Parathyroid adenoma (tissue), 2 donors: ENCODE results near the gene SPEM1.

ENCODE experiments used
- H2AFZ ChIP-seq: fragments of 300-600 bp; sonication (generic); one replicate; pipeline ENCODE4 v1.7.0; 2017; ENCODE audit warnings: antibody characterized with exemption, mild to moderate bottlenecking
- H3K27ac ChIP-seq: fragments of 300-600 bp; sonication (generic); one replicate; pipeline ENCODE4 v1.7.0; 2017
- H3K27me3 ChIP-seq: fragments of 300-600 bp; sonication (generic); one replicate; pipeline ENCODE4 v1.7.0; 2017; ENCODE audit warnings: low read length; ENCODE audit not compliant: control insufficient read depth, insufficient read depth
- H3K36me3 ChIP-seq: fragments of 300-600 bp; sonication (generic); one replicate; pipeline ENCODE4 v1.7.0; 2017; ENCODE audit warnings: low read length; ENCODE audit not compliant: control insufficient read depth, insufficient read depth
- H3K4me1 ChIP-seq: fragments of 300-600 bp; sonication (generic); one replicate; pipeline ENCODE4 v1.7.0; 2017; ENCODE audit warnings: control low read depth
- H3K4me2 ChIP-seq: fragments of 300-600 bp; sonication (generic); one replicate; pipeline ENCODE4 v1.7.0; 2017; ENCODE audit warnings: low read length
- H3K4me3 ChIP-seq: fragments of 300-600 bp; sonication (generic); one replicate; pipeline ENCODE4 v1.7.0; 2017; ENCODE audit warnings: low read depth, low read length
- H3K79me2 ChIP-seq: fragments of 300-600 bp; sonication (generic); one replicate; pipeline ENCODE4 v1.7.0; 2017; ENCODE audit warnings: control low read depth
- H3K9ac ChIP-seq: fragments of 300-600 bp; sonication (generic); one replicate; pipeline ENCODE4 v1.7.0; 2017; ENCODE audit warnings: mild to moderate bottlenecking
- H3K9me3 ChIP-seq: fragments of 300-600 bp; sonication (generic); one replicate; pipeline ENCODE4 v1.7.0; 2017; ENCODE audit warnings: low read length; ENCODE audit not compliant: control insufficient read depth
- TF ChIP-seq, protein P1 (sequence below): fragments of 300-600 bp; sonication (generic); IDR thresholded peaks from one replicate; pipeline ENCODE4 v1.7.0; 2017; ENCODE audit warnings: antibody characterized with exemption, mild to moderate bottlenecking
- donor health status: primary hyperparathyroidism.

SPEM1 gene, protein sequence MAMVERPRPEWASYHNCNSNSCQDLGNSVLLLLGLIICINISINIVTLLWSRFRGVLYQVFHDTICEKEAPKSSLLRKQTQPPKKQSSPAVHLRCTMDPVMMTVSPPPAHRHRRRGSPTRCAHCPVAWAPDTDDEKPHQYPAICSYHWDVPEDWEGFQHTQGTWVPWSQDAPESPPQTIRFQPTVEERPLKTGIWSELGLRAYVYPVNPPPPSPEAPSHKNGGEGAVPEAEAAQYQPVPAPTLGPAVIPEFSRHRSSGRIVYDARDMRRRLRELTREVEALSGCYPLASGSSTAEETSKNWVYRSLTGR

DNA sequence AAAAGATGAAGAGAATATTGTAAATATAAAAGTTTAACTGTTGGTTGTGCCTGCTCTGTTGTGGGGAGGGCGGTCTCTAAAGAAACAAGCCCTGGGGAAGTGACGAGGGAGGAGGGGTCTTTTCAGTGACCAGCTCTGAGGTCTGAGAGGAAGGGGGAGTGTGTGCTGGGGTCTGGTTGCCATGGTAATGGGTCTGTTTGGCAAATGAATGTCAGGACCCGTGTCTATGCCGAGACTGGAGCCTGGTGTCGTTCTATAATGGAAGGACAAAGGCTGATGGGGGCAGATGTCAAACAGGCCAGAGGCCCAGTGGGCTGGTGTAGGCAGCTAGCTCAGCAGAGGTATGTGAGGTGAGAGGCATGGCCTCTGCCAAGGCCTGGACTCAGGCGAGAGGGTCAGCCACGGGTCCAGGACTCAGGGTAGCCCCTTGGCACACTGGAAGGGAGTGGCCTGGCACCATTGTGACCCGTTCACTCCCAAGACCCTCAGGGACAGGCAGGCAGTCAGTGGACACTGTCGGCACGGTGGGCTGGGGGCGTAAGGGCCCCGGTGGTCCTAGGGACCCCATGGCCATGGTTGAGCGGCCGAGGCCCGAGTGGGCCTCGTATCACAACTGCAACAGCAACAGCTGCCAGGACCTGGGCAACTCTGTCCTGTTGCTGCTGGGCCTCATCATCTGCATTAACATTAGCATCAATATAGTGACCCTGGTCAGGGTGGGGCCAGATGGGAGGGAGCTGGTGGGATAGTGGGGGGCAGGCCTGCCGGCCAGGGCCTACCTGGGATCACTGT, at the start of gene SPEM1:
Gene SPEM1 (plus strand): TSS at position 506 of the 792 bp plus-strand sequence. CDS start 61 bp downstream, at position 567.
- Histone ChIP-seq H3K4me3 (no peak within 1 kb of the TSS), H3K27me3 (no peaks in the 10 kb centered on the region), H3K27ac (no peak within 1 kb of the TSS)

DNA sequence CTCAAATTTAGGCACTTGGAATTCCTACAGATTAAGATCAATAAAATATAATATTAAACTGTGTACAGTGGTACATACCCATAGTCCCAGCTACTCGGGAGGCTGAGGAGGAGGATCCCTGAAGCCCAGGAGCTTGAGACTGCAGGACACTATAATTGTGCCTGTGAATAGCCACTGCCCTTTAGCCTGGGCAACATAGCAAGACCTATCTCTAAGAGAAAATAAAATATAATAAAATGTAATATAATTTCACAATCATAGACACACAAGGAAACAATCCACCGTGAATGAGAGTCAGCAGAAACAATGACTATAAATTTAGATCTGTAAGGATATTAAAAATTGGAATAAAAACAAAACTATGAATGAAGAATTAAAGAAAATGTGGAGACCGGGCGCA, 49.3 kb upstream of the SPEM1 start:
- H2AFZ ChIP-seq, result no peak overlapping the region
- H3K27ac ChIP-seq, result no peak overlapping the region
- no peaks in the 10 kb centered on the region for H3K9me3 ChIP-seq
- H3K9ac ChIP-seq, result no peak overlapping the region
- H3K4me1 ChIP-seq, result no peaks in the 10 kb centered on the region
- no peaks in the 10 kb centered on the region for H3K27me3 ChIP-seq
- no peaks in the 10 kb centered on the region for H3K36me3 ChIP-seq
- no peak overlapping the region for H3K4me3 ChIP-seq
- TF ChIP-seq, protein P1, sequence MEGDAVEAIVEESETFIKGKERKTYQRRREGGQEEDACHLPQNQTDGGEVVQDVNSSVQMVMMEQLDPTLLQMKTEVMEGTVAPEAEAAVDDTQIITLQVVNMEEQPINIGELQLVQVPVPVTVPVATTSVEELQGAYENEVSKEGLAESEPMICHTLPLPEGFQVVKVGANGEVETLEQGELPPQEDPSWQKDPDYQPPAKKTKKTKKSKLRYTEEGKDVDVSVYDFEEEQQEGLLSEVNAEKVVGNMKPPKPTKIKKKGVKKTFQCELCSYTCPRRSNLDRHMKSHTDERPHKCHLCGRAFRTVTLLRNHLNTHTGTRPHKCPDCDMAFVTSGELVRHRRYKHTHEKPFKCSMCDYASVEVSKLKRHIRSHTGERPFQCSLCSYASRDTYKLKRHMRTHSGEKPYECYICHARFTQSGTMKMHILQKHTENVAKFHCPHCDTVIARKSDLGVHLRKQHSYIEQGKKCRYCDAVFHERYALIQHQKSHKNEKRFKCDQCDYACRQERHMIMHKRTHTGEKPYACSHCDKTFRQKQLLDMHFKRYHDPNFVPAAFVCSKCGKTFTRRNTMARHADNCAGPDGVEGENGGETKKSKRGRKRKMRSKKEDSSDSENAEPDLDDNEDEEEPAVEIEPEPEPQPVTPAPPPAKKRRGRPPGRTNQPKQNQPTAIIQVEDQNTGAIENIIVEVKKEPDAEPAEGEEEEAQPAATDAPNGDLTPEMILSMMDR, result no peak
- no peaks in the 10 kb centered on the region for H3K79me2 ChIP-seq
- H3K4me2 ChIP-seq, result no peak overlapping the region

More for the DNA sequence above, at the start of gene SPEM1:
- Histone ChIP-seq H3K4me2 (no peak within 1 kb of the TSS), H3K9me3 (no peaks in the 10 kb centered on the region), H3K4me1 (no peaks in the 10 kb centered on the region), H3K36me3 (no peaks in the 10 kb centered on the region), H2AFZ (no peak within 1 kb of the TSS), H3K79me2 (no peaks in the 10 kb centered on the region), H3K9ac (no peak within 1 kb of the TSS)
- TF ChIP-seq, protein P1, result no peak

DNA sequence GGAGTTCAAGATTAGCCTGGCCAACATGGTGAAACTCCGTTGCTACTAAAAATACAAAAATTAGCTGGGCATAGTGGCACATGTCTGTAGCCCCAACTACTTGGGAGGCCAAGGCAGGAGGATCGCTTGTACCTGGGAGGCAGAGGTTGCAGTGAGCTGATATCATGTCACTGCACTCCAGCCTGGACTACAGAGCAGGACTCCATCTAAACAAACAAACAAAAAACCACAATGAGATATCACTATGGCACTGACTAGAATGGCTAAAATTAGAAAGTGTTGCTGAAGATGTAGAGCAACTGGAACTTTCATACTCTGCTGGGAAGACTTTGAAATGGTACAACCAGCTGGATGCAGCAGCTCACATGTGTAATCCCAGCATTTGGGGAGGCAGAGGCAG, 45.8 kb upstream of the SPEM1 start:
- Histone ChIP-seq H3K4me1 (peaks cover under 1% of the 10 kb centered on the region), H3K4me2 (no peak overlapping the region), H3K27me3 (no peaks in the 10 kb centered on the region), H3K9me3 (no peaks in the 10 kb centered on the region), H3K79me2 (peaks cover 3% of the 10 kb centered on the region), H3K27ac (no peak overlapping the region), H3K9ac (no peak overlapping the region), H3K4me3 (no peak overlapping the region), H2AFZ (no peak overlapping the region), H3K36me3 (no peaks in the 10 kb centered on the region)
- TF ChIP-seq, protein P1, result no peak

DNA sequence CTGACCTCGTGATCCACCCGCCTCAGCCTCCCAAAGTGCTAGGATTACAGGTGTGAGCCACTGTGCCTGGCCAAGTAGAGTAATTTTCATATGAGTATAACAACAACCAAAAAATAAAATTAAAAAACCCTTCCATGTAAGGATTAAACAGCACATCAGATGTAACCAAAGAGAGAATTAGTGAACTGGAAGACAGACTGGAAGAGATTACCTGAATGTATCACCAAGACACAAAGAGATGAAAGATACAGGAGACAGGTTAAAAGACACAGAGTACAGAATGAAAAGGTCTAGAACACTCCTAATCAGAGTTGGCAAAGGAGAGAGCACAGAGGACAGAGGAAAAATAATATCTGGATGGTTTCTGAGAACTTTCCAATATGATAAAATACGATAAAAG, 41.0 kb upstream of the SPEM1 start:
- Histone ChIP-seq H3K27me3 (no peaks in the 10 kb centered on the region), H3K9ac (no peak overlapping the region), H2AFZ (no peak overlapping the region), H3K4me1 (peaks cover 17% of the 10 kb centered on the region), H3K4me2 (no peak overlapping the region), H3K4me3 (no peak overlapping the region), H3K27ac (no peak overlapping the region), H3K36me3 (no peaks in the 10 kb centered on the region), H3K9me3 (no peaks in the 10 kb centered on the region), H3K79me2 (peaks cover 6% of the 10 kb centered on the region)
- TF ChIP-seq, protein P1, result no peak
